GM19455 (cell line): ENCODE results near the gene LITAF.
"Not testable (repeated sequence)": the region's sequence is repeated elsewhere in the genome, so short reads cannot be mapped to it uniquely, and the experiment has no call there.

Experiments
- ATAC-seq: cut with Tn5 transposase; IDR thresholded peaks from one replicate; pipeline ENCODE4 v1.9.1; 2021; ENCODE audit not compliant: unreplicated experiment

LITAF gene

DNA sequence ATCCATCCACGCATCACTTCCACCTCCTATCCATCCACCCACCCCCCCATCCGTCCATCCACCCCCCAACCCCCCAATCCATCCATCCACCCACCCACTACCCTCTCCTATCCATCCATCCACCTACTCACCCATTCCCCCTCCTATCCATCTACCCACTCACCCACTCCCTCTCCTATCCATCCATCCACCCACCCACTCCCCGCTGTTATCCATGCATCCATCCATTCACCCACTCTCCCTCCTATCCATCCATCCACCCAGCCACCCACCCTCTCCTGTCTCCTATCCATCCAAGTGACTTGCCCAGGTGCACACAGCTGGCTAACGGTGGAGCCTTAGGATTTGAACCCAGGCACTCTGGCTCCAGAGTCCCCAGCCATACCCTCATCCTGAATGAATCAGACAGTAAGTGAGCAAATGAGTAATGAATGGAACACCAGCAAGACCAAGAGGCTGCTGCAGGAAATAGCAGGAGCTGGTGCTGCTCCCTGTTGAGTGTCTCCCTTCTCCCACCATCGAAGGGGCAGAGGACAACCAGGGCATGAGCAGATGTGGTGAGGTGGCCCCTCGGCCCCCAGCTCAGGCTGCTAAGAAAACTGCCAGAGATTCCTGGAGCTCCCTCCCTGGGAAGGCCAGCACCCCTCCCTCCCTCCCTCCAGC, 62.5 kb downstream of the LITAF start:
- ATAC-seq: no peak

DNA sequence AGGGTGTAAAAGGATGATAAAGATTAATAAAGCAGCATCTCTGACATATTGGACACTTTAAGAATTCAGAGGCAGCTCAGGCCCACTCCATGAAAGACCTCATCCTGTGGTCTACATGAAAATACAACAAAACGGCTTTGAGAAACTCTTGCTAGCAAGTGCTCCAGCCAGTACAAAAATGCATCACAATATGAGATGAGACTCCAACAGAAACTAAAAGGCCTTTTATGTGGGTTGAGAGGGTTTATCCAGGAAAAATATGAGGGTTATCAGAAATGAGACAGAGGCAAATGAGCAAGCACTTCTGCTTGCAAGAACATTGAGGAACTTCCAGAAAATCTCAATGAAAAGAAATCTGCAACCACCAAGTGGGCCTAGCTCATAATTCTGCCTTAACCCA, 65.7 kb downstream of the LITAF start:
- no peak for ATAC-seq

DNA sequence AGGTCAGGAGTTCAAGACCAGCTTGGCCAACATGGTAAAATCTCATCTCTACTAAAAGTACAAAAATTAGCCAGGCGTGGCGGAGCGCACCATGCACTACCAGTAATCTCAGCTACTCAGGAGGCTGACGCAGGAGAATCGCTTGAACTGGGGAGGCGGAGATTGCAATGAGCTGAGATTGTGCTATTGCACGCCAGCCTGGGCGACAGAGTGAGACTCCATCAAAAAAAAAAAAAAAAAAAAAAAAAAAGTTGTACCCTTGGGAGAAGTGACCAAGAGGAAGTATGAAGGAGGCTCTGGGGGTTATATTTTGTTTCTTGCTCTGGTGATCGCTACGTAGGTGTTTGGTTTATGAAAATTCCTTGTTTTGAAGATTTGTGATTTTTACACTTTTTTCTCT, 66.3 kb downstream of the LITAF start:
- ATAC-seq: no peak

DNA sequence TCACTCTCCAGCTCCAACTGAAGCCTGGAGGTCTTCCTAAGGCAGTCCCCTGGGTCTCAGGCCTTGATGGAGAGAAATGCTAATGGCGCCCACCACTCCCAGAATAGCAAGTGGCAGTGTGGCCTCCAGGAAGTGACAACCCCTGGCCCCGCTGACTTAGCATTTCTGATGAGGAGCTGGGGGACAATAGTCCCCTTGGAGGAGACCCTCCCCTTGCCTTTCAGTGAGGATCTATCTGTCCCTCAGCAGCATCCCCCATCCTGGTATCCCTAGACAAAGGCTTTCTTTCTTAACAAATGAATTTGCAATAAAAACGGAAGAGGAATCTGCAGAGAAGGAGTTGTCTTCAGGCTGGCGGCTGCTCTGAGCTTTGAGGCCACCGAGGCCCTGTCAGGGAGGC, 68.8 kb downstream of the LITAF start:
- ATAC-seq: no peak

DNA sequence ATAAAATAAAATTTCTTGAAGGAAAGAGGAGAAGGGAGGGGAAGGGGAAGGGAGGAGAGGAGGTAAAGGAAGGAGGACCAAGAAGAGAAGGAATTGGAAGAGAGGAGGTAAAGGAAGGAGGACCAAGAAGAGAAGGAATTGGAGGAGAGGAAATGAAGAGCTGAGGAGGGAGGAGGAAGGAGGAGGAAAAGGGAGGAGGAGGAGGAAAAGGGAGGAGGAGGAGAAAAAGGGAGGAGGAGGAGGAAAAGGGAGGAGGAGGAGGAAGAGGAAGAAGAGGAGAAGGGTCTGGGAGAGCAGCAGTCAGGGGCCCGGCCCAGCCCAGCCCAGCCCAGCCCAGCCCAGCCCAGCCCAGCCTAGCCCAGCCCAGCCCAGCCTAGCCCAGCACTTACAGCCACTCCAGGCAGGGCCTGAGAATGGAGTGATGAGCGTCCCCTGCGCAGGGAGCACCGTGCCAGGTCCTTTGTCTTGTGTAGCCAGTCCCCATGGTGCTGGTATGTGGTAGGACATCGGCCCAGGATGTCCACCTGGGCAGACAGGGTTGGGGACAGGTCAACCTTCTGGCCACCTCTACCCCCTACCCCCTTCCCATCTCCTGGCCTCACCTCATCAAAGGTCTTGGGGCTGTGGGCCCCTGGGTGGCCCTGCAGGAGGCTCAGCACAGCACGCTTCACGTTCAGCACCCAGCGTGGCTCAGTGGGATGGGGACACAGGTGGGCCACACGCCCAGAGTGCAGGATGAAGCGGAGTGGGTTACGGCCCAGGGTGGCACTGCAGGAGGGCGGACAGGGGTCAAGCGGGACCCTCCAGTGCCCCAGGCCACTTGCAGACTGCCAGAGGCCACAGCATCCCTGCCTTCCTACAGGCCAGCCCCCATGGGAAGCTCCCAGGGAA, 70.9 kb downstream of the LITAF start:
- ATAC-seq: no peak

DNA sequence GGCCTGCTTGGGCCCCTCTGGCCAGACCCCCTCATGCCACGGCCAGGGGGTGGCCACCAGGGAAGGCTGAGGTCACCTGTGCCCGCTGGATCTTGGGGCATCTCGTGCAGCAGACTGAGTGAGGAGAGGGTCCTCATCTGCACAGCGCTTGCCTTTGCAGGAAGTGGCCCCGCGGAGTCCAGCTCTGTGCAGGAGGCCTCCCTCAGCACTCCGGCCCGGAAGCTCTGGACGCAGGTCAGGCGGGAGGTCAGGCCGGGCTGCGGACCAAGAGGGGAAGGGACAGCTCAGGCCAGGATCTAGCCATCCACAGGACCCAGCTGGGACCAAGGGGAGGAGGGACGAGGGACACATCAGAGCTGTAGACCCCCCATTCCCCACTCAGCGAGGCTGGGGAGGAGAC, 72.4 kb downstream of the LITAF start:
- no peak for ATAC-seq

GRCh38 chr16:11513366-11513765, 73.4 kb downstream of the LITAF start:
- not testable (repeated sequence) for ATAC-seq

- ATAC-seq: no peak
These were observed 74.9 kb downstream of the LITAF start for GRCh38 chr16:11511801-11512200.

GRCh38 chr16:11511328-11511727, 75.4 kb downstream of the LITAF start:
- no peak for ATAC-seq

- no peak for ATAC-seq
These were observed 76.3 kb downstream of the LITAF start for GRCh38 chr16:11510178-11510973.

- no peak for ATAC-seq
These were observed 78.7 kb downstream of the LITAF start for GRCh38 chr16:11507991-11508390.

GRCh38 chr16:11507350-11507749, 79.4 kb downstream of the LITAF start:
- no peak for ATAC-seq

DNA sequence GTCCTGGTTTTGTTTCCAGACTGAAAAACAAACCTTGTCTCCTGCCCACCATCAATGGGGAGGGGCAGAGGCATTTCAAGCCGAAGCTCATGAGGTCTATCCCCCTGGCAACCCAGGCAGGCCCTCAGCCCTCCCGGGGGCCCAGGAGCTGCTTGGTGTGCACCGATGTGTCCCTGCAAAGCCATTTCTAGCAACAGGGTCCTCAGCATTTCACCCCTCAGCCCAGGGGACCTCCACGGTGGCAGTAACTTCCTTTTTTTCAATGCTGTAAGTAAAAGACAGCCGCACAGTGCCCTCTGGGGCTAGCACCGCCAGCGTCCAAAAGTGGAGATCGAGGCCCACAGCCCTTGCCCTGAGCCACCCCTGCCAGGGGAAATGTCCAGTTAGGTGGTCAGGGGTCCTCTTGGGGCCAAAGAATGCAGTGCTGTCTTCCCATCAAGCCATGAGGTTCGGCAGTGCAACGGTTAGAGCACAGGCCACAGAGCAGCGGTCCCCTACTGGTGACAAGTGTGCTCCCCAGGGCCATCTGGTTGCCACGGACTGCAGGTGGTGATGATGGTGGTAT, 79.9 kb downstream of the LITAF start:
- no peak for ATAC-seq

DNA sequence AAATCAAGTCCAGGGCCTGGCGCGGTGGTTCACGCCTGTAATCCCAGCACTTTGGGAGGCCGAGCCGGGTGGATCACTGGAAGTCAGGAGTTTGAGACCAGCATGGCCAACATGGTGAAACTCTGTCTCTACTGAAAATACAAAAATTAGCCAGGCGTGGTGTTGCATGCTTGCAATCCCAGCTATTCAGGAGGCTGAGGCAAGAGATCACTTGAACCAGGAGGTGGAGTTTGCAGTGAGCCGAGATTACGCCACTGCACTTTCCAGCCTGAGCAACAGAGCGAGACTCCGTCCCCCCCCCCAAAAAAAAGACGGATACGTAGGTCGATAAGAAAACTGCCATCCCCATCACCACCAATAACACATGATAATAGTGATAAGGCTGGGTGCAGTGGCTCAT, 82.5 kb downstream of the LITAF start:
- ATAC-seq: not testable (repeated sequence)

- no peak for ATAC-seq
These were observed 83.2 kb downstream of the LITAF start for GRCh38 chr16:11503566-11503965.

DNA sequence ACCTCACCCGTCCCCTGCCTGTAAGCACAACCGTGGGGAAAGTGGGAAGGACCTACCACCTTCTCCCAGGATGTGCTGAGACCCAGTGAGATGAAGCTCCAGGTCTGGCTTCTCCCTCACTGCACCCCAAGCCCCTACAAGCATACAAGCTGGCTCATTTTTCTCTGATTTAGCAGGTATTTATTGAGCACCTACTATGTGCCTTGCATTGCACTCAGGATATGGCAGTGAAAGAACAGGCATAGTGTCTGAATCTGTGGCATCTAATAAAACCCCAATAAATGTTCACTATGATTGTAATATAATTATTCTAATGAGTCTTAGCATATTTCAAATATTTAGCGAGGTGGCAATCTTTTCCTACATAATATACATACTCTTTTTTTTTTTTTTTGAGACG, 84.5 kb downstream of the LITAF start:
- no peak for ATAC-seq

GRCh38 chr16:11501632-11502031, 85.1 kb downstream of the LITAF start:
- ATAC-seq: no peak

DNA sequence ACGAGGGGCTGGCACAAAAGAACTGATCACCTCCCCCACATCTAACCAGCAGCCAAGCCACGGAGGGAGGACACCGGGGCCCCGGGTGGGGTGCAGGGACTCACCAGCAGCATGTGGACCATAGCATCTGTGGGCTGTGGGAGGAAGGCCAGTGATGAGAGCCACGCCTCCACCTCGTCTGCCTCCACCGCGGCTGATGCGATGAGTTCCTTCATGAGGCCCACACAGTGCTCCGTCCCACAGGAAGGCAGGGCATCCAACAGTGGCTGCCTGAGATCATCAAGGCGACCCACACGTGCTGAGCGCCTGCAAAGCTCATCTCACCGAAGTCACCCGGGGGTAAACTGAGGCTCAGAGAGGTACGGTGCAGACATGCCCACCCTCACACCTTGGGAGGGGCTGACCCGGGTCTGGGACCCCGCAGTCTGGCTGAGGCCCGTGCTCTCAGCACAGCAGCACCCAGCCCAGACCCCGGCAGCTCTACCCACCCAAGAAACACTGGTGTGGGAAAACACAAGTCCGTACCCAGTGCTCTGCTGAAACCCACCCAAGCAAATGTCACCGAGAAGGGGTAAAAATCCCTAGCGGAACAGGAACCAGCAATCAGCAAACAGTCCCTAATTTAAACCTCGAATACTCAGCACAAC, 85.9 kb downstream of the LITAF start:
- no peak for ATAC-seq

- ATAC-seq: no peak
These were observed 87.2 kb downstream of the LITAF start for GRCh38 chr16:11499295-11500089.

DNA sequence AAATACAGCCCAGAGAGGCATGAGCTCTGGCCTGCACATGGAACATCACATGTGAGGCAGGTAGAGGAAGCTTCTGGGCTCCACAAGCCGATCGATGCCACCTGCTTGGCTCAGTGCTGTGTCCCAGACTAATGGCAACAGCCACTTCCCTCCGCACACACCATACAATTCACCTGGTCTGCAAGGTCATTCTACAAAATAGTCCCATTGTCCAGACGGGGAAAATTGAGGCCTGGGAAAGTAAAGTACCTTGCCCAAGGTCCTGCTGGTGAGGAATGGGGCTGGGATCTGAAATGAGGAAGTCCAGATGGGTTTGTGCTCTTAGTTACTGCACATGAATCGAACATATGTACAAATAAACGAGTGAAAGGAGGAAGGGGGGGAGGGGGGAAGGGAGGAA, 88.0 kb downstream of the LITAF start:
- no peak for ATAC-seq
